Neural cell (in vitro differentiated cells): Measurements from ENCODE around the gene ZNF554. TPM values are rescaled to one million over a fixed set of nuclear protein-coding genes. Genes with fewer than 3 reads are reported as not detected.
A peak's percentile ranks its signal among the peaks of the same experiment; 100 is the strongest.

Experiments used
- H2AFZ ChIP-seq: fragments of 200-600, 300-800 bp; sonication (generic), shearing (Covaris generic); 2 replicates; pipeline ENCODE4 v1.6.0; 2014; ENCODE audit warnings: low read depth, mild to moderate bottlenecking, antibody characterized with exemption, low read length, moderate library complexity
- H3F3A ChIP-seq: fragments of 200-600 bp; shearing (Covaris generic); 2 replicates; pipeline ENCODE4 v1.6.1; 2016; ENCODE audit warnings: mild to moderate bottlenecking, moderate library complexity, mixed read lengths, antibody characterized with exemption, low read length; ENCODE audit not compliant: insufficient read depth, poor library complexity, severe bottlenecking
- H3K27ac ChIP-seq: fragments of 200-600, 300-800 bp; sonication (generic), shearing (Covaris generic); 2 replicates; pipeline ENCODE4 v1.5.1; 2014; ENCODE audit warnings: mild to moderate bottlenecking, low read length, moderate library complexity
- H3K27me3 ChIP-seq: fragments of 300-800, 200-600 bp; sonication (generic), shearing (Covaris generic); 2 replicates; pipeline ENCODE4 v1.6.0; 2014; ENCODE audit warnings: mild to moderate bottlenecking, low read depth, low read length, moderate library complexity; ENCODE audit not compliant: insufficient read depth
- H3K36me3 ChIP-seq: fragments of 300-800, 200-600 bp; sonication (generic), shearing (Covaris generic); 2 replicates; pipeline ENCODE4 v1.5.1; 2014; ENCODE audit warnings: mild to moderate bottlenecking, antibody characterized with exemption, low read length, moderate library complexity; ENCODE audit not compliant: insufficient read depth
- H3K4me2 ChIP-seq: fragments of 300-800, 200-600 bp; sonication (generic), shearing (Covaris generic); 2 replicates; pipeline ENCODE4 v1.6.0; 2014; ENCODE audit warnings: mild to moderate bottlenecking, low read length
- H3K4me3 ChIP-seq: fragments of 300-800, 200-600 bp; sonication (generic), shearing (Covaris generic); 2 replicates; pipeline ENCODE4 v1.5.1; 2014; ENCODE audit warnings: mild to moderate bottlenecking, low read length, moderate library complexity
- H3K79me2 ChIP-seq: fragments of 200-600 bp; shearing (Covaris generic); replicated peaks from 2 replicates; pipeline ENCODE4 v1.6.0; 2014; ENCODE audit warnings: mild to moderate bottlenecking, low read length, moderate library complexity; ENCODE audit not compliant: insufficient read depth
- H3K9ac ChIP-seq: fragments of 300-800, 200-600 bp; sonication (generic), shearing (Covaris generic); 2 replicates; pipeline ENCODE4 v1.6.1; 2016; ENCODE audit warnings: mild to moderate bottlenecking, low read length, mixed read lengths
- H3K9me2 ChIP-seq: fragments of 200-600 bp; shearing (Covaris generic); 2 replicates; pipeline ENCODE4 v1.6.1; 2016; ENCODE audit warnings: mild to moderate bottlenecking, low read length, mixed read lengths; ENCODE audit not compliant: insufficient read depth
- H3K9me3 ChIP-seq: fragments of 200-600, 300-800 bp; sonication (generic), shearing (Covaris generic); 2 replicates; pipeline ENCODE4 v1.6.1; 2016; ENCODE audit warnings: mild to moderate bottlenecking, mixed run types, low read length, moderate library complexity, mixed read lengths
- H4K20me1 ChIP-seq: fragments of 200-600 bp; shearing (Covaris generic); 2 replicates; pipeline ENCODE4 v1.6.1; 2016; ENCODE audit warnings: mild to moderate bottlenecking, mixed run types; ENCODE audit not compliant: insufficient read depth
- EP300 ChIP-seq: fragments of 450-650 bp; conservative IDR thresholded peaks from 2 replicates; pipeline ENCODE4 v1.6.1; 2014; ENCODE audit warnings: antibody characterized with exemption, mild to moderate bottlenecking, moderate library complexity; ENCODE audit not compliant: poor library complexity, severe bottlenecking
- EZH2 ChIP-seq: fragments of 200-600, 300-800 bp; shearing (Covaris generic), sonication (generic); IDR thresholded peaks from 2 replicates; pipeline ENCODE4 v1.6.1; 2014; ENCODE audit warnings: antibody characterized with exemption, low read length, borderline replicate concordance, mild to moderate bottlenecking; ENCODE audit not compliant: insufficient read depth, poor library complexity, severe bottlenecking
- MXI1 ChIP-seq: fragments of 450-650 bp; conservative IDR thresholded peaks from 2 replicates; pipeline ENCODE4 v1.6.1; 2014; ENCODE audit warnings: antibody characterized with exemption, mild to moderate bottlenecking; ENCODE audit not compliant: poor library complexity, severe bottlenecking
- POLR2AphosphoS5 ChIP-seq: IDR thresholded peaks from 2 replicates; pipeline ENCODE4 v1.6.1; 2012
- RAD21 ChIP-seq: fragments of 450-650 bp; conservative IDR thresholded peaks from 2 replicates; pipeline ENCODE4 v1.6.1; 2014; ENCODE audit warnings: antibody characterized with exemption, mild to moderate bottlenecking, moderate library complexity
- REST ChIP-seq: IDR thresholded peaks from 2 replicates; pipeline ENCODE4 v1.6.1; 2012; ENCODE audit warnings: borderline replicate concordance
- SMC3 ChIP-seq: fragments of 450-650 bp; conservative IDR thresholded peaks from 2 replicates; pipeline ENCODE4 v1.6.1; 2014; ENCODE audit warnings: antibody characterized with exemption, mild to moderate bottlenecking, moderate library complexity; ENCODE audit not compliant: poor library complexity
- TAF1 ChIP-seq: IDR thresholded peaks from 2 replicates; pipeline ENCODE4 v1.6.1; 2012; ENCODE audit warnings: low read depth
- polyA plus RNA-seq: library from polyadenylated mRNA; depleted of rRNA; stranded (reverse); fragments of >200 nt; gene quantifications from 2 replicates; pipeline ENCODE4 v1.2.3, GENCODE V29; 2014
- TF ChIP-seq, protein P1 (sequence below): fragments of 450-650 bp; IDR thresholded peaks from 2 replicates; pipeline ENCODE4 v1.5.1; 2014; ENCODE audit warnings: antibody characterized with exemption, mild to moderate bottlenecking, moderate library complexity; ENCODE audit not compliant: poor library complexity, severe bottlenecking

The ZNF554 gene
- polyA plus RNA-seq, 1 donor from 2014 or later: 22.5 TPM

DNA sequence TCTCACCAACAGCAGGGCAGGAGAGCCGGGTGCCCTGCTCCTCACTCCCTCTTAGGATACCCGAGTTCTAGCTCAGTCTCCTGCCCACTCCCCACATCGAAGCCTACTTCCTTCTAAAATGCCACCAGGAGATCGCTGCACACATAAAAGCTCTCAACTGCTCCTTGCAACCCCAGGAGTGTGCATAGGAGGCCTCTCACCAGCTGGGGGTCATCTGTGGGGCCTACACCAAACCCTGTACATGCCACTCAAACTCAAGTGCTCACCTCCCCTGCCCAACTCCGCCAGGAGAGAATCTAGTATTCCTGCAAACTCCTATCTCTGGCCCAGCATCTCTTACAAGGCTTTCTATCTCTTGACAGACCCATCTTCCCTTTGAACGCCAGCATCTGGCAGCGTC is 39.4 kb upstream of the ZNF554 start:
- Histone ChIP-seq H2AFZ (no peak overlapping the region), H3K27ac (no peak overlapping the region), H3F3A (peaks cover 9% of the 10 kb centered on the region), H4K20me1 (no peaks in the 10 kb centered on the region), H3K27me3 (no peaks in the 10 kb centered on the region), H3K9ac (no peak overlapping the region), H3K9me3 (no peaks in the 10 kb centered on the region), H3K36me3 (no peaks in the 10 kb centered on the region), H3K9me2 (no peaks in the 10 kb centered on the region), H3K4me3 (no peak overlapping the region), H3K79me2 (peaks cover 68% of the 10 kb centered on the region), H3K4me2 (no peak overlapping the region)
- no peak for TF ChIP-seq RAD21

DNA sequence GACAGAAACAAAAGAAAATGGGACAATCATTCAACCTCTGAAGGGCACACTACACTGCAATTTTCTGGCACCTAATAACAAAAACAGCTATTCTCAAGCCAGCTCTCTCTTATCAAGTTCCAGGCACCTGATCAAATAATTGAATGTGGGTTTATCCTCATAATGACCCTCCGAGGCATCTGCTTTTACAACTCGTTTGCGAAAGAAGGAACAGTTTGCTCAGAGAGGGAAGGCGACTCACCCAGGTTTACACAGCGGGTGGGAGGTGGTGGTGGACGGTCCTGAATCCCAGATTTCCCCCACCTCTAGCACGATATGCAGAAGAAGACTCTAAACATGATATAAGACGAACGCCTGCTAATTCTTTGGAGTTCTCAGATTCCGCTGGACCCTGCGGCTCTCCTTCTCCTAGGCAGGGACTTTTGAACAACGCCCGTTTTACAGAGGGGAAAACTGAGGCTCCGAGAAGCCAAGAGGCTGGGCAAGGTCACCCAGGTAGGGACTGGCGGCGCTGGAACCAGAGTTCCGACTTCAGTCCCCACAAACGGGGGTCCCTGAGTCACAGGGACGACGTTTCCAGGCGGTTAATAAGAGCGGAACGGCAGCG is 37.2 kb upstream of the ZNF554 start:
- Histone ChIP-seq H3K36me3 (no peaks in the 10 kb centered on the region), H3K27me3 (no peaks in the 10 kb centered on the region), H3K4me2 (peak overlapping the region; percentile 77), H4K20me1 (no peaks in the 10 kb centered on the region), H2AFZ (peak overlapping the region; percentile 3), H3K9me3 (no peaks in the 10 kb centered on the region), H3K4me3 (peak overlapping the region; percentile 93), H3K27ac (peak overlapping the region; percentile 88), H3K79me2 (peaks cover 66% of the 10 kb centered on the region), H3F3A (peaks cover 9% of the 10 kb centered on the region), H3K9me2 (no peaks in the 10 kb centered on the region), H3K9ac (peak overlapping the region; percentile 90)
- TF ChIP-seq TAF1 (no peak), EP300 (no peak), MXI1 (no peak), POLR2AphosphoS5 (no peak), REST (no peak), EZH2 (no peak), SMC3 (no peak), RAD21 (no peak)
- TF ChIP-seq, protein P1, sequence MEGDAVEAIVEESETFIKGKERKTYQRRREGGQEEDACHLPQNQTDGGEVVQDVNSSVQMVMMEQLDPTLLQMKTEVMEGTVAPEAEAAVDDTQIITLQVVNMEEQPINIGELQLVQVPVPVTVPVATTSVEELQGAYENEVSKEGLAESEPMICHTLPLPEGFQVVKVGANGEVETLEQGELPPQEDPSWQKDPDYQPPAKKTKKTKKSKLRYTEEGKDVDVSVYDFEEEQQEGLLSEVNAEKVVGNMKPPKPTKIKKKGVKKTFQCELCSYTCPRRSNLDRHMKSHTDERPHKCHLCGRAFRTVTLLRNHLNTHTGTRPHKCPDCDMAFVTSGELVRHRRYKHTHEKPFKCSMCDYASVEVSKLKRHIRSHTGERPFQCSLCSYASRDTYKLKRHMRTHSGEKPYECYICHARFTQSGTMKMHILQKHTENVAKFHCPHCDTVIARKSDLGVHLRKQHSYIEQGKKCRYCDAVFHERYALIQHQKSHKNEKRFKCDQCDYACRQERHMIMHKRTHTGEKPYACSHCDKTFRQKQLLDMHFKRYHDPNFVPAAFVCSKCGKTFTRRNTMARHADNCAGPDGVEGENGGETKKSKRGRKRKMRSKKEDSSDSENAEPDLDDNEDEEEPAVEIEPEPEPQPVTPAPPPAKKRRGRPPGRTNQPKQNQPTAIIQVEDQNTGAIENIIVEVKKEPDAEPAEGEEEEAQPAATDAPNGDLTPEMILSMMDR: no peak
